IPS-18c (cell line): Measurements from ENCODE around the gene STAC.
"Not testable (repeated sequence)": the region's sequence is repeated elsewhere in the genome, so short reads cannot be mapped to it uniquely, and the experiment has no call there.

ENCODE experiments used
- H3K4me3 ChIP-seq: 2 replicates; pipeline ENCODE4 v1.7.0; 2013; ENCODE audit warnings: low read depth, mild to moderate bottlenecking, low read length, moderate library complexity; ENCODE audit not compliant: insufficient read depth
- H3K9me3 ChIP-seq: one replicate; pipeline ENCODE4 v1.6.1; 2013; ENCODE audit warnings: mild to moderate bottlenecking, low read length, moderate library complexity; ENCODE audit not compliant: control insufficient read depth, insufficient read depth

The STAC gene

GRCh38 chr3:36488077-36488789 lies 107.9 kb downstream of the STAC start:
- H3K9me3 ChIP-seq = no peaks in the 10 kb centered on the region

GRCh38 chr3:36489101-36489500 lies 108.8 kb downstream of the STAC start:
- Histone ChIP-seq H3K4me3 (no peak overlapping the region), H3K9me3 (no peaks in the 10 kb centered on the region)

More at GRCh38 chr3:36488077-36488789, 107.9 kb downstream of the STAC start:
- no peak overlapping the region for H3K4me3 ChIP-seq

- H3K4me3 ChIP-seq = no peak overlapping the region
- no peaks in the 10 kb centered on the region for H3K9me3 ChIP-seq
These were observed 109.5 kb downstream of the STAC start for GRCh38 chr3:36489679-36490425.

- Histone ChIP-seq H3K9me3 (no peaks in the 10 kb centered on the region), H3K4me3 (no peak overlapping the region)
These were observed 112.7 kb downstream of the STAC start for GRCh38 chr3:36493051-36493450.

GRCh38 chr3:36494461-36495109 lies 114.3 kb downstream of the STAC start:
- no peak overlapping the region for H3K4me3 ChIP-seq
- H3K9me3 ChIP-seq = no peaks in the 10 kb centered on the region

- H3K9me3 ChIP-seq = no peaks in the 10 kb centered on the region
- no peak overlapping the region for H3K4me3 ChIP-seq
These were observed 116.7 kb downstream of the STAC start for GRCh38 chr3:36496684-36497633.

GRCh38 chr3:36500053-36500452 lies 119.7 kb downstream of the STAC start:
- H3K9me3 ChIP-seq, H3K4me3 ChIP-seq: not testable (repeated sequence)

- no peak overlapping the region for H3K4me3 ChIP-seq
- H3K9me3 ChIP-seq = no peaks in the 10 kb centered on the region
These were observed 121.3 kb downstream of the STAC start for GRCh38 chr3:36501616-36502015.

- H3K9me3 ChIP-seq = no peaks in the 10 kb centered on the region
- no peak overlapping the region for H3K4me3 ChIP-seq
These were observed 125.1 kb downstream of the STAC start for GRCh38 chr3:36505393-36505792.

- Histone ChIP-seq H3K9me3 (no peaks in the 10 kb centered on the region), H3K4me3 (no peak overlapping the region)
These were observed 131.6 kb downstream of the STAC start for GRCh38 chr3:36511791-36512486.

- H3K9me3 ChIP-seq = no peaks in the 10 kb centered on the region
- H3K4me3 ChIP-seq = no peak overlapping the region
These were observed 132.3 kb downstream of the STAC start for GRCh38 chr3:36512555-36512954.

- H3K4me3 ChIP-seq = no peak overlapping the region
- H3K9me3 ChIP-seq = no peaks in the 10 kb centered on the region
These were observed 133.9 kb downstream of the STAC start for GRCh38 chr3:36514171-36514570.

- H3K4me3 ChIP-seq = no peak overlapping the region
- no peaks in the 10 kb centered on the region for H3K9me3 ChIP-seq
These were observed 139.4 kb downstream of the STAC start for GRCh38 chr3:36519682-36520081.

GRCh38 chr3:36520241-36521006 lies 140.1 kb downstream of the STAC start:
- Histone ChIP-seq H3K4me3 (no peak overlapping the region), H3K9me3 (no peaks in the 10 kb centered on the region)

- no peaks in the 10 kb centered on the region for H3K9me3 ChIP-seq
- H3K4me3 ChIP-seq = no peak overlapping the region
These were observed 140.7 kb downstream of the STAC start for GRCh38 chr3:36521007-36521379.

- H3K4me3 ChIP-seq = no peak overlapping the region
- no peaks in the 10 kb centered on the region for H3K9me3 ChIP-seq
These were observed 144.3 kb downstream of the STAC start for GRCh38 chr3:36524560-36524959.
